IPS-NIHi7 (cell line): ENCODE measurements around the gene VWA5B2.
"Not testable (repeated sequence)": the region's sequence is repeated elsewhere in the genome, so short reads cannot be mapped to it uniquely, and the experiment has no call there.

Experiments
- DNase-seq: peaks from one replicate; pipeline ENCODE4 v3.0.0; 2012; ENCODE audit warnings: mixed read lengths; ENCODE audit errors: extremely low spot score

The VWA5B2 gene

GRCh38 chr3:184241447-184242296 is 12.3 kb downstream of the VWA5B2 start:
- peak; percentile 61 for DNase-seq

GRCh38 chr3:184242297-184242685 is 12.9 kb downstream of the VWA5B2 start:
- no peak for DNase-seq

- DNase-seq = peak; percentile 85
Measured at GRCh38 chr3:184248454-184249411, 19.3 kb downstream of the VWA5B2 start, which contains the start of gene ALG3. Gene ALG3 (minus strand): TSS chr3:184248962. CDS start chr3:184248940, 22 bp downstream.

GRCh38 chr3:184249412-184250166 is 20.2 kb downstream of the VWA5B2 start, which contains the start of gene EEF1AKMT4:
Gene EEF1AKMT4 (plus strand): TSS chr3:184249672. CDS start chr3:184249695, 23 bp downstream.
- DNase-seq = peak; percentile 97

- DNase-seq = peak; percentile 88
Measured at GRCh38 chr3:184250167-184250828, 20.9 kb downstream of the VWA5B2 start.

- DNase-seq = no peak
Measured at GRCh38 chr3:184255291-184256039, 26.1 kb downstream of the VWA5B2 start.

GRCh38 chr3:184257083-184257915 is 27.9 kb downstream of the VWA5B2 start:
- DNase-seq = no peak

GRCh38 chr3:184258926-184259325 is 29.5 kb downstream of the VWA5B2 start:
- DNase-seq = no peak

- DNase-seq = no peak
Measured at GRCh38 chr3:184259396-184259877, 30.1 kb downstream of the VWA5B2 start.

GRCh38 chr3:184259878-184260723 is 30.7 kb downstream of the VWA5B2 start:
- peak; percentile 77 for DNase-seq

GRCh38 chr3:184260724-184261269 is 31.4 kb downstream of the VWA5B2 start:
- no peak for DNase-seq

GRCh38 chr3:184261270-184261853 is 32.0 kb downstream of the VWA5B2 start, which contains the start of gene CAMK2N2:
Gene CAMK2N2 (minus strand): TSS chr3:184261553. CDS start chr3:184261285, 268 bp downstream.
- peak; percentile 84 for DNase-seq

- DNase-seq = peak; percentile 48
Measured at GRCh38 chr3:184261854-184262763, 32.7 kb downstream of the VWA5B2 start.

- no peak for DNase-seq
Measured at GRCh38 chr3:184262764-184263179, 33.4 kb downstream of the VWA5B2 start.

GRCh38 chr3:184267249-184267648 is 37.9 kb downstream of the VWA5B2 start:
- DNase-seq = not testable (repeated sequence)

GRCh38 chr3:184272269-184272668 is 42.9 kb downstream of the VWA5B2 start:
- no peak for DNase-seq
